ENCODE results near the gene HIVEP2.

Gene HIVEP2

GRCh38 chr6:142760152-142760551, 184.8 kb downstream of the HIVEP2 start:
- Histone ChIP-seq H3K4me1 (no peaks in the 10 kb centered on the region), H3K4me3 (no peak overlapping the region), H3K27ac (no peak overlapping the region), H3K27me3 (no peaks in the 10 kb centered on the region), H3K36me3 (peaks cover 34 to 60% (median 37%) of the 10 kb centered on the region in 3 donors), H3K9me3 (no peaks in the 10 kb centered on the region)
- no peak for TF ChIP-seq CTCF (IDR thresholded peaks at IDR 0.05)
- DNase-seq = no peak
- intact Hi-C loops (cut with DNase I; ENCODE audit: low total_unique reads) = no loop called here

- Histone ChIP-seq H3K27me3 (no peaks in the 10 kb centered on the region), H3K4me1 (no peaks in the 10 kb centered on the region), H3K9me3 (no peaks in the 10 kb centered on the region), H3K36me3 (peaks cover 35 to 64% (median 40%) of the 10 kb centered on the region in 3 donors), H3K27ac (no peak overlapping the region), H3K4me3 (no peak overlapping the region)
- intact Hi-C loops (cut with DNase I; ENCODE audit: low total_unique reads) = no loop called here
- DNase-seq = no peak
- TF ChIP-seq CTCF (IDR thresholded peaks at IDR 0.05) = no peak
Observed at GRCh38 chr6:142758629-142759025, 186.3 kb downstream of the HIVEP2 start.

- no peaks in the 10 kb centered on the region for H3K9me3 ChIP-seq
- no peaks in the 10 kb centered on the region for H3K27me3 ChIP-seq
- intact Hi-C loops (cut with DNase I; ENCODE audit: low total_unique reads) = no loop called here
- H3K27ac ChIP-seq = no peak overlapping the region
- DNase-seq = no peak
- H3K36me3 ChIP-seq = peaks cover 41 to 70% (median 46%) of the 10 kb centered on the region in 3 donors
- no peak for TF ChIP-seq CTCF (IDR thresholded peaks at IDR 0.05)
- H3K4me1 ChIP-seq = no peaks in the 10 kb centered on the region
- H3K4me3 ChIP-seq = no peak overlapping the region
Observed at GRCh38 chr6:142757852-142758628, 186.9 kb downstream of the HIVEP2 start.

- DNase-seq = no peak
- intact Hi-C loops (cut with DNase I; ENCODE audit: low total_unique reads) = no loop called here
- Histone ChIP-seq H3K4me1 (no peaks in the 10 kb centered on the region), H3K27ac (no peak overlapping the region), H3K36me3 (peaks cover 41 to 67% (median 48%) of the 10 kb centered on the region in 3 donors), H3K27me3 (no peaks in the 10 kb centered on the region), H3K9me3 (no peaks in the 10 kb centered on the region), H3K4me3 (no peak overlapping the region)
- TF ChIP-seq CTCF (IDR thresholded peaks at IDR 0.05) = no peak
Observed at GRCh38 chr6:142756215-142756630, 188.8 kb downstream of the HIVEP2 start.

GRCh38 chr6:142753196-142753595, 191.8 kb downstream of the HIVEP2 start:
- H3K4me3 ChIP-seq = no peak overlapping the region
- no peaks in the 10 kb centered on the region for H3K27me3 ChIP-seq
- no peak overlapping the region for H3K27ac ChIP-seq
- H3K4me1 ChIP-seq = no peaks in the 10 kb centered on the region
- no peak for DNase-seq
- peaks cover 16 to 36% (median 19%) of the 10 kb centered on the region in 3 donors for H3K36me3 ChIP-seq
- no peak for TF ChIP-seq CTCF (IDR thresholded peaks at IDR 0.05)
- no peaks in the 10 kb centered on the region for H3K9me3 ChIP-seq
- intact Hi-C loops (cut with DNase I; ENCODE audit: low total_unique reads) = no loop called here

All from tibial artery (tissue), 4 donors.